IPS-18c (cell line): ENCODE results near the gene TYW5.

Experiments used
- H3K4me3 ChIP-seq: 2 replicates; pipeline ENCODE4 v1.7.0; 2013; ENCODE audit warnings: low read depth, mild to moderate bottlenecking, low read length, moderate library complexity; ENCODE audit not compliant: insufficient read depth
- H3K9me3 ChIP-seq: one replicate; pipeline ENCODE4 v1.6.1; 2013; ENCODE audit warnings: mild to moderate bottlenecking, low read length, moderate library complexity; ENCODE audit not compliant: control insufficient read depth, insufficient read depth

TYW5 gene

GRCh38 chr2:199903111-199903510, 52.2 kb downstream of the TYW5 start:
- Histone ChIP-seq H3K4me3 (no peak overlapping the region), H3K9me3 (no peaks in the 10 kb centered on the region)

DNA sequence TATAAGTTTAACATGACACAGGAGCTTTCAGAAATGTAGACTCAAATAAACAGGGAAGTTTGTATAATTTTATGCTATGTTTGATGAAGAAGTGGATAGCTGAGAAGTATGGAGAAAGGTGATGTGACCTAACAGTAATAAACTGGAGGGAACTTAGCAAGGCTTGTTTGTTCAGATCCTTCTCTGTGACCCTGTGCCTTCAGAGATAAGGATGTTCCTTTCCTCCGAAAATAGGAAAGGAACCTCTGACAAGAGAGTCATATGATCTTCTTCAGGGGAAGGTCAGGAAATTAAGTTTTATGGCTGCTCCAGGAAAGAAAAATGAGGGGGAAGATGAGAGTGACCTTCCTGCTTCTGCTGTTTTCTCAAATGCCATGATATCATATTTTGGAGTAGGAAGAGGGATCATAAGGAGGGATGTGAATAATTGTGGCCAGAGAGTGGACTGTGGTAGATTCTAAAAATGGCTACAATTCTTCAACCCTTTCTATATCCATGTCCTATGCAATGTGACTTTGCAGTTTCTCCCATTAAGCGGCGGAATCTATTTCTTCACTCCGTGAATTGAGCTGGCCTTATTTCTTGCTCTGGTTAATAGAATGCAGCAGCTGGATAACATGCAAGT, 52.7 kb downstream of the TYW5 start:
- H3K9me3 ChIP-seq: no peaks in the 10 kb centered on the region
- H3K4me3 ChIP-seq: no peak overlapping the region

GRCh38 chr2:199901942-199902341, 53.3 kb downstream of the TYW5 start:
- Histone ChIP-seq H3K9me3 (no peaks in the 10 kb centered on the region), H3K4me3 (no peak overlapping the region)

- no peak overlapping the region for H3K4me3 ChIP-seq
- H3K9me3 ChIP-seq: no peaks in the 10 kb centered on the region
Observed at GRCh38 chr2:199896617-199897016, 58.7 kb downstream of the TYW5 start.

DNA sequence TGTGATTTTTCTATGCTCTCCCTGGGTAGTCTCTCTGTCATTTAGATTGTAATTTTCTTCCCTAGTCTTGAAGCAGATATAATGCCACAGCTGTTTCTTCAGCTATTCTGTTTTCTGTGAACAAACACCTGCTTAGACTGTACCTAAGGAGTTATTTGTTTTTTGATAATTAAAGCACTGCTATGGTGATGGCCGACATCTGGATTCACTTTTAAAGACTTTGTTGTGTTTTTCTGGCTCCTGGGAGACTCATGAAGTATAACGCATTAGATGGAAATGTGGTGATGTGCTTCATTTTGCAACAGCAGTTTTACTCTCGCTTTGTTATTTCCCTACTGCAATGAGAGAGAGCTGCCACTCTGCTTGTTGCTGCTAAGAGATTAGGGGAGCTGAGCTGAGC, 59.9 kb downstream of the TYW5 start:
- Histone ChIP-seq H3K9me3 (no peaks in the 10 kb centered on the region), H3K4me3 (no peak overlapping the region)

GRCh38 chr2:199883474-199884212, 71.6 kb downstream of the TYW5 start:
- no peak overlapping the region for H3K4me3 ChIP-seq

GRCh38 chr2:199882667-199883066, 72.6 kb downstream of the TYW5 start:
- no peak overlapping the region for H3K4me3 ChIP-seq

More at GRCh38 chr2:199883474-199884212, 71.6 kb downstream of the TYW5 start:
- no peaks in the 10 kb centered on the region for H3K9me3 ChIP-seq

More at GRCh38 chr2:199882667-199883066, 72.6 kb downstream of the TYW5 start:
- no peaks in the 10 kb centered on the region for H3K9me3 ChIP-seq
